ENCODE data around the gene AEBP1.

Gene AEBP1

GRCh38 chr7:44143646-44144250 lies 39.6 kb downstream of the AEBP1 start:
- no peak for DNase-seq (ENCODE audit: low spot score)

DNA sequence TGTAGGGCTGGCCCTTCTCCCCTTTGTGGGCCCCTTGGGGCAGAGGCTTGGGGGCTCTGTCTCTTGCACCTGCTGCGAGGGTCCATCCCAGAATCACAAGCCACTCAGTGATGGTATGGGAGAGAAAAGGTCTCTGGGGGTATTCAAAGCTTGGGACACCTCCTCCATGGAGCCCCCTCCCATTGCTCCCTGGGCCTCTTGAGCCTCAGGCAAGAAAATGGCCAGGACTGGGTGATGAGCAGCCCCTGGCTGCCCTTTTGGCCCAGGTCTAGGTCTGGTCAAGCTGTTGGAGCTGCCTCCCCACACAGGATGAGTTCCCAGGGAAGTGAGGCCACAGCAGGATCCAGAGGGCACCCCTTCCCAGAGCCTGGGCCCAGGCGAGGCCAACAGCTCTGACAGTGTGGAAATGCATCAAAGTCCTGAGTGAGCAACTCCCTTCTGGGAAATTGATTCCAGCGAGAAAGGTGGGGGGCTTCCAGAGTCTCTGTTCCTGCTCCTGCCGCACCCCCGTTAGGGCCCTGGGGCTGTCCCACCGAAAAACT lies 40.4 kb downstream of the AEBP1 start:
- no peak for DNase-seq (ENCODE audit: low spot score)

- DNase-seq (ENCODE audit: low spot score), result no peak
These were observed 40.9 kb downstream of the AEBP1 start for GRCh38 chr7:44144968-44145478.

DNA sequence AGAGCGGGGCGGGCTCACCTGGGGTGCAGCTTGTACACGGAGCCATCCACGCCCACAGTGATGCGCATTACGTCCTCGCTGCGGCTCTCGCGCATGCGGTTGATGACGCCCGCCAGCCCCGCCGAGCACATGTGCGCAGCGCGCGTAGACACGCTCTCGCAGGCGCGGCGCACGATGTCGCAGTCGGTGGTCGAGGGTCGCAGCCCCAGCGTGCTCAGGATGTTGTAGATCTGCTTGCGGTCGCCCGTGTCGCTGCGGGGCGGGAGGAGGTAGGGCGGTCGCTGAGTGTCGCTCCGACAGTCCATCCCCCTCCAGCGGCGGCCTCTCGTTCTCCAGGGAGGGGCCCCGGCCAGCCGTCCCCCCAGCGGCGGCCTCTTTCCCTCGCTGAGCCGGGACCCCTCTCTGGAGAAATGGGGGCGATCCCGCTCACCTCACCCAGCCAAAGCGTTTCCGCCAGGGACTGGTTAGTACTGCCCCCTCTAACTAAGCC lies 41.4 kb downstream of the AEBP1 start:
- peak; percentile 48 for DNase-seq (ENCODE audit: low spot score)

DNA sequence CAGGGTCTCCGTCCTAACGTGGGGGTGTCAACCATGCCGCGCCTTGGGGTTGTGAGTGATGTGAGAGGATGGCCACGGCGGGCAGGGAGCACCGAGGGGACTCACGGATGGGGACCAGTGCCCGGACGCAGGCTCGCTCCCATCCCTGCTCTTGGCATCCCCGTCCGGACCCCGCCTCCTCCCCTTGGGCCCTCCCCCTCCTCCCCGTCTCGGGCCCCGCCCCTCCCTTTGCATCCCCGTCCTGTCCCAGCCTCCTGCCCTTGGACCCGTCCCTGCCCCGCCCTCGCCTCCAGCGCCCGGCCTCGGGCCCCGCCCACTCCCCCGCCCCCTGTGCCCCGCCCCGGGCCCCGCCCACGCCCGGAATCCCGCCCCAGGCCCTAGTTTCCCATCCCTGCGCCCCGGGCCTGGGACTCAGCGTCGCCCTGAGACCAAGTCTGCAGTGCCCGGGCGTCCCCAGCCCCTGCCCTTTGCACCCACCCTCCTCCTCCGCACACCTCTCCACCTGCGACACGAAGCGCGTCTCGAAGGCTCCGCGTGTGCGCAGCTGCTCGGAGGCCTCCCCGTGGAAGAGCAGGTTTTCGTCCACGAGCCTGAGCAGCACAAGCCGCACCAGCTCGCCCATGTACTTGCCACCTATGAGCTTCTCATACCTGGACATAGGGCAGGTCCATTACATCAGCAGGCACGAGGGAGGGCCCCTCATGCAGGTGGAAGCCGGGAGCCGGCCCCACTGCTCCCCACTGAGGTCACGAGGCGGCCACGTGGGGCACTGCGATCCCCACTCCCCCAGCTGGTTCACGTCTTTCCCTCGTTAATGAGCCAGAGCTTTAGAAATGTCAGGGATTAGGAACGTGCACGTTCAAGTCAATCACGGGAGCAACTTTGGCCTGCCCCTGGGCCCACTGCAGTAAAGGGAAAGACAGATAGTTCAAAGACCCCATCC lies 42.1 kb downstream of the AEBP1 start:
- peak; percentile 66 for DNase-seq (ENCODE audit: low spot score)

DNA sequence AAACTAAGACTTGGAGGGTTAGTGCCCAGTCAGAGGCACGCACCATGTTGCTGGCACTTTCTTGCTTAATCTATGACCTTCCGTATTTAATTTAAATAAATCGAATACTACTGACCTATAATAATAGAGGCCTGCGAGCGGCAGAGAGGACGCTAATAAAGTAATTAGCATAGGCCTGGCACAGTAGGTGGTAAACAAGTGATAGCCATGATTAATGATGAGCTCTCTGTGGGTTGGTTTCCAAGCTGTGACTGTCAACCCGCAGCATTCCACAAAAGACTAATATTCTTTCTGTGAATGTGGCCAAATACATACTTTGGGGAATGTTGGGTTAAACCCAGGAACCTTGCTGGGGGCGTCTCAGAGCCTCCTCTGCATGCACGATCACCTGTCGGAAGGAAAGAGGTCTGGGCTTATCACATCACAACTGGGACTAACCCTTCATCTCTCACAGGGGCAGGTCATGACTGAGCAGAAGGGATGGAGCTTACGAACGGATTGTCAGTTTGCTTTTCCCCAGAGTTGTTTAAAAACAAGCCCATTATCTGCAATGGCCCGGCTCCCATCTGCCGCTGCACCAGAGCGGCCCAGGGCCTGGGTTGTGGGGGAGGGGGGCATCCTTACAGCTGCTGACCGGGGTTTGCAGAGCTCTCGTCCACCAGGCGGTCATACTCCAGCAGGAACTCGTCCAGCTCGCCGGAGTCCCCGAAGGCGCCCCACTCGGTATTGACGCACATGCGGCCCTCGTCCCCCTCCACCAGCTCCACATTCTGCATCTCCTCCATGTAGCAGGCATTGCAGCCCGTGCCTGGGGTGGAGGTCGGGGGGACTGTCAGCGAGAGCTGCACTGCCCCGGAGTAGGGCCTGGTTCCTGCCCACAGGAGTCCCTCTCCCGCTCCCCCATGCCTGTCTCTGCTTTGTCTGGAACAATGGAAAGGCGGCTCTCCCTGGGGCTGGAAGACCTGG lies 43.2 kb downstream of the AEBP1 start:
- no peak for DNase-seq (ENCODE audit: low spot score)

- no peak for DNase-seq (ENCODE audit: low spot score)
These were observed 44.0 kb downstream of the AEBP1 start for GRCh38 chr7:44148166-44148565.

DNA sequence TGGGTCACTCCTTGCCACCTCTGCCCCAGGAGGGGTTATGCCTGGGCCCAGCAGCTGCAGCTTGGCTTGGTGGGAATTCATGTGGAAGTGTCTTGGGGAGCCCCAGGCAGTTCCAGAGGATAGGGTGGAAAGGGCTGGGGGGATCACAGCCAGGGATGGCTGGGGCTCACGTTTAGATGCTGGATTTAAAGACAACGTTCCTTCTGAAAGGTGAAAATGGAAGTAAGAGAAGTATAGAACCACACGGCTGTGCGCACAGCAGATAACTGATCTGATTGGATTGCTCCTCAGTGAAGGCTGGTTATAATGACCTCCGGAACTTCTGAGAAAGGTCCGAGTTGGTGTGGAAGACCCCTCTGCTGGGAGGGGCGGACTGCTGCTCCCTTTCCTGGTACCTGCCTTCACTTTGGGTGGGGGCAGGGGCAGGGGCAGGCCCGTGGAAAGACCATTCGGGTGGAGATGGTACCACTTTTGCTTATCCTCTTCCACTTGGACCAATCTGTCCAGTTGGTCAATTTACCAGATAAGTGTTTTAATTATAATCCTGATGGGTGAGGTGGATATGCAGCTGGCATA lies 44.9 kb downstream of the AEBP1 start:
- no peak for DNase-seq (ENCODE audit: low spot score)

DNA sequence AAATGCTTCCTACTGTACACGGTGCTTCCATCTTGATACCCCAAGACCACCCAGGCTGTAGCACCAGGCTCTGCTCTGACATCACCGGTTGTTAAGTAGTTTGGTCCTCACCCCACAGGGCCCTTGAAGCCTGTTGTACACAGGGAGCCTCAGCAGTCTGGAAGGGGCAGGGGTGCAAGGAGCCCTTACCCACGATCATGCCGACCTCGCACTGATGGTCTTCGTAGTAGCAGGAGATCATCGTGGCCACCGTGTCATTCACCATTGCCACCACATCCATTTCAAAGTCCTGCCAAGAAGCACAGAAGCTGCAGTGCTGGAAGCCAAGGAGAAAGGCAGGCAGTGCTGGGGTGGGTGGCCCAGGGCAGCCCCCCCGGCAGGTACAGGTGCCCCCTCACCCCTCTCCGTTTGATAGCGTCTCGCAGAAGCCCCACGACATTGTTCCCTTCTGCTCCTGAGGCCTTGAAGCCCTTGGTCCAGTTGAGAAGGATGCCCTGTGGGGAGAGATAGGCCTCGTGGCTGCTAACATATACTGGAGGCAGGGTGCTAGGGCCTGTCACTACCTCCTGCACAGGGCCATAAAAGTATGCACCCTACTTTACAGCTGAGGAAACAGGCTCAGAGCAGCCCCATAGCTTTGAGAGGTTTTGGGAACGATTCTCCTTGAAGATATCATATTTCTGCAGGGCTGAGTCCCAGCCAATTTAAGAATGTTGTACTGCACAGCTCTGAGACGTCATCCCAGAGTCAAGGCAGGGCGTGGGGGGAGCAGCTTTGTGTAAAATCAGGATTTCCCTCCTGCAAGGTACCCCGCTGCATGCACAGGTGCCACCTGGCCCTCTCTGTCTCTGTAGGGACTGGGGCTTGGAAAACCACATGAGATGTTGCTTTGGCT lies 45.7 kb downstream of the AEBP1 start:
- DNase-seq (ENCODE audit: low spot score), result no peak

- no peak for DNase-seq (ENCODE audit: low spot score)
These were observed 46.3 kb downstream of the AEBP1 start for GRCh38 chr7:44150466-44150832.

DNA sequence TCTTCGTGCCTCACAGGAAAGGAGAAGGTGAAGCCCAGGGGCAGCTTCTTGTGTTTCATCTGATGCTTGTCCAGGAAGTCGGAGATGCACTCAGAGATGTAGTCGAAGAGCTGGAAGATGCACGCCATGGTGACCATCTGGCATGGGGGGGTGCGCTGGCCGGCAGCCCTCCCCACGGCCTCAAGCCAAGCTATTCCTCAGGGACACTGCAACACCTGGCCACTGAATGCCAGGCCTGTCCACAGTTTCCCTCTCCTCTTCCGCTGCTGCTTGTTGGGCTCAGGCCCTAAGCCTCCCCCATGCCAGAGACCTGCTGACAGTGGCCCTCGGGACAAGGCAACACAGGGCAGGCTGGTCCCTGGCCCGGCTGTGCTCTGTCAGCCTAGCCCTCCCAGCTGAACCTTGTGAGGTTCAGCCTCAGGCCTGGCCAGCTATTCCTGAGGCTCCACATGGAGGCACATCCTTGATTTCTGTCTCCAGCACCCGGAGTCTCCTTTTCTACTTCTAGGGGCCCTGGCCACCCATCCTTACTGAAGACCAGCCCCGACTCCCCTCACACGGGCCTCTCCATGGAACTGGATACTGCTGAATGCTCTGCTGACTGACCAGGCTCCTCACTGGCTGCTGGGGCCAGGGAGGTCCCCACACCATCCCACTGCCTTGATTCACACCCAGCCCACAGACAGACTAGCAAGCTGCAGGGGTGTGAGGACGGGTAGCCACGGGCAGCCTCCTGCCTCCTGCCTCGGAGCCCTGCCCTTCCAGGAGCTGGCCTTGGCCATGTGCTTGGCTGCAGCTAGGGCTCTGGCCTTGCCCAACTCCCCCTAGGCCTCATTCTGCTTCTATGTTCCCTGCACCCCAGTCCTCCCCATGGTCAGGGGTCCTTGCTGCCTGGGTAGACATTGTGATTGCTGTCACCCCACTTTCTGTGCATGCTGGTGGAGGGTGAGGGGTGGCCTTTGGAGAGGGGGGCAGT lies 47.1 kb downstream of the AEBP1 start:
- no peak for DNase-seq (ENCODE audit: low spot score)

GRCh38 chr7:44151956-44152355 lies 47.8 kb downstream of the AEBP1 start:
- DNase-seq (ENCODE audit: low spot score), result no peak

DNA sequence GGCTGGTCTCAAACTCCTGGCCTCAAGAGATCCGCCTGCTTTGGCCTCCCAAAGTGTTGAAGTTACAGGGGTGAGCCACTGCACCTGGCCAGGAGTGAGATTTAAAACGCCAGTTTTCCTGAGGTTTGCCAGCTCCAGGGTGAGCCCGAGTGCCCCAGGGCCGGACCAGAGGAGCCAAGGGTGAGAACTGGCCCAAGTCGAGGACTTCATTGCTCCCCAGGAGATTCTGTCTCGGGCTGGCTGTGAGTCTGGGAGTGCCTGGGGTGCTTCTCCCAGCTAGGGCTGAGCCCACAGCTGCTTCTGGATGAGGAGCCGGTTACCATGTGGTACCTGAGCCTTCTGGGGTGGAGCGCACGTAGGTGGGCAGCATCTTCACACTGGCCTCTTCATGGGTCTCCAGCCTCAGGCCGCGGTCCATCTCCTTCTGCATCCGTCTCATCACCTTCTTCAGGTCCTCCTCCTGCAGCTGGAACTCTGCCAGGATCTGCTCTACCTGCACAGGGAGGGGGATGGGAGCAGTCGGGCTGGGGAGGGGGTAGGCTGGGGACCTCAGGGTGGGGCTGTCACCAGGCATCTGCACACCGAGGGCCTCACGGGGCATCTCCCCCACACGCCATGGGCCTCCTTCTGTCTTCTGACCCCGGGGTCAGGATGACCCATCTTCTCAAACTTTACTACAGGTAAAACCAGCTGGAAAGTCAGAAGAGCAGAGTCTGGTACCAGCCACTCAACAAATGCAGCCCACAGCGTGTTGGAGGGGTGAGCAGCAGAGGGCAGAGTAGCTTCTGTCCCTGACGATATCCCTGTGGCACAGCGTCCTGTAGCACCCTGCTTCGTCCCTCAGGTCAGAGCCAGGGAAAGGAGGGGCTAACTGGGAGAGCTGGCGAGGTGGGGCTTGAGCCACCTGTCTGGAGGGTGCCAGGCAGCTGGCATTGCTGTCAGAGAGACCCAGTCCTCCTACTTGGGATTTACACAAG lies 49.1 kb downstream of the AEBP1 start:
- DNase-seq (ENCODE audit: low spot score), result no peak

GRCh38 chr7:44153948-44154335 lies 49.8 kb downstream of the AEBP1 start:
- no peak for DNase-seq (ENCODE audit: low spot score)

DNA sequence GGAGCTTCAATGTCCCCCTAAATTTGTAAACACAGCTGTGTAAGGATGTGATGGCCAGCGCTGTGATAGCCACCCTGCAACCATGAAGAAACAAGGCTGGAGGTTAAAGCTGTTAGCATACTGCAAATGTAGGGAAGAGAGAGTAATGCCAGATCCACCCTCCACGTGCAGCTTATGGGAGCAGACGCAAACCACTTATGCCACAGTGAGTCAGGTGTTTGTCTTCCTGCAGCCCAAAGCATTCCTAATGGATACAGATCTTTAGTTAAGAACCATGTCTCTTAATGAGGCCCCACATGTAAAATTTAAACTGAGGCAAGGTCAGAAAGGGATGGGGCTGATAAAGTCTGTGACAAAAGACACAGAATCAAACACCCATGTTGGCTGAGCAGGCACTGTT lies 50.6 kb downstream of the AEBP1 start:
- DNase-seq (ENCODE audit: low spot score), result no peak

DNA sequence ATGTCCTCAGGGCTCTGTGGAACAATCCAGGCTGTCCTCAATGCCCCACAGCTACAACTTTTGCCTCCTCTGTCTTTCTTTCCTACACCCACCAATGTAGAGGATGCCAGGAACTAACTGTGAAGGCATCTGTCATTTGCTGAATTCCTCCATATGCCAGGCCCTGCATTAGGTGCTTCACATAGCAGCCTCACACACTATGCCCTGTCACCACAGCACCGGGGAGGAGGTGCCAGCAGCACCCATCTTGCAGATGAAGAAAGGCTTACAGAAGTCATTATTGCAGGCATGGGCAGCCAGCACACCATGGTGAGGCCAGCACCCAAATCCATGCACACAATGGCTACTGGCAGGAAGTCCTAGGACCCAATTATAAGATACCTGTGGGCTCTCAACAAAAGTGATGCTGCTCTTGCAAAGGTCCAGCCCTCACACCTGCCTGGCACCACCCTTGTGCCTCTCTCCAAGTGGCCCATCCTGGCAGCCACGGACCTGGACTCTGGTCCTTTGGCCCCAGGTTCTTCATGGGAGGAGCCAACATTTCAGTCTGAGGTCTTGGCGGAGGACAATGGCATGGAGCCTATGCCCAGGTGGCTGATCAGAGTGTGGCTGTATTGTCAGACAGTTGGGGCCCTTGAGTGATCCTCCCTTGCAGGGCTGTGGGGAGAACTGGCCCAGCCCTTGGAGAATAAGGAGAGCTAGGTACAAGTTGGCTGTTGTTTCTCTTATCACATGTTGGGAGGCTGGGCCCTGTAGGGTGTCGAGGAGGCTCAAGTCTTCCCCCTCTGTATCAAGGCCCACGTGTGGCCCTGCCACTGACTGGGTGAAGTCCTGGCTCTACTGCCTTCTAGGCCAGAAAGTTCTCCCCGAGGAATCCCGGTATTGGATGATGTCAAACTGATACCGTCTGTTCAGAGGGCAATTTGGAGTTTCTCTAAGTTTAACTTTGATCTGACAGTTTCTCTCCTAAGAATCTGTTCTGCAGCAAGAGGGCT lies 51.3 kb downstream of the AEBP1 start:
- no peak for DNase-seq (ENCODE audit: low spot score)
